Measurements from ENCODE around the gene XRN1. TPM values are rescaled to one million over a fixed set of nuclear protein-coding genes. Genes with fewer than 3 reads are reported as not detected.

The XRN1 gene
- total RNA-seq, 1 experiment from 2014 or later = 16.5 TPM

DNA sequence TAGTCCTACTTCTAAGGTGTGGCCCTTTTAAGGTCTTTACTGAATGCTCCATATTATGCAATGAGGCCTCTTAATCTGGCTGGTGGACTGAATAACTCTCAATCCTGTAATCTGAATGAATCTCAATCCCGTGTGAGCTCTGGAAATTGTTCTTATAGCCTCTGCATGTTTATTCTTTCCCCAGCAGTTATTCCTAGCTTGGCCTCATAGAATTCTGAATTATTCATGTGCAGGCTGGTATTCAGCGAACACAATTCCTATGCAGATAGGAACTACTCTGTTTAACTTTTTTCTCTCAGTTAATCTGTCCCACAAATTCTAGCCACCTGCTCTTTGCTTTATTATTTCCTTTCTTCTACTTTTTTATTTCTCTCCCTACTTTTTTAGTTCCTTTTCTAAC lies 44.3 kb upstream of the XRN1 start:
- Histone ChIP-seq H3K36me3 (ENCODE audit: low read depth, low read length) (peaks cover 26% of the 10 kb centered on the region; the same call in 1 of the 2 replicates), H3K4me3 (ENCODE audit: low read length) (no peak overlapping the region), H3K27me3 (ENCODE audit: low read length) (no peaks in the 10 kb centered on the region), H3K9ac (ENCODE audit: low read length) (no peak overlapping the region), H3K9me3 (ENCODE audit: low read length) (no peaks in the 10 kb centered on the region), H3K4me1 (ENCODE audit: insufficient read depth, low read length) (peaks cover 29% of the 10 kb centered on the region), H2AFZ (ENCODE audit: low read length) (no peak overlapping the region), H3K79me2 (ENCODE audit: low read length) (no peaks in the 10 kb centered on the region), H3K9me2 (replicated peaks; ENCODE audit: low read length) (no peaks in the 10 kb centered on the region), H4K20me1 (ENCODE audit: low read length) (no peaks in the 10 kb centered on the region), H3K27ac (ENCODE audit: low read length) (no peak overlapping the region), H3K4me2 (ENCODE audit: low read length) (no peak overlapping the region), H3F3A (ENCODE audit: low read length, unreplicated experiment) (no peaks in the 10 kb centered on the region)
- POLR2A ChIA-PET (ENCODE audit: unreplicated experiment) = no interaction called here
- ATAC-seq (no peak), DNase-seq (no peak)
- no TSS peak for BruUV-seq (replicated peaks)
- intact Hi-C loops (cut with micrococcal nuclease) = no loop called here
- CTCF ChIA-PET = no interaction called here
- no peak for TF ChIP-seq EZH2phosphoT487 (IDR thresholded peaks at IDR 0.05; ENCODE audit: borderline replicate concordance, low read length)
- TF ChIP-seq CTCF (conservative IDR thresholded peaks at IDR 0.05; ENCODE audit: low read depth, low read length) = no peak
- no peak for TF ChIP-seq EZH2 (IDR thresholded peaks at IDR 0.05; ENCODE audit: low read length, unreplicated experiment)

DNA sequence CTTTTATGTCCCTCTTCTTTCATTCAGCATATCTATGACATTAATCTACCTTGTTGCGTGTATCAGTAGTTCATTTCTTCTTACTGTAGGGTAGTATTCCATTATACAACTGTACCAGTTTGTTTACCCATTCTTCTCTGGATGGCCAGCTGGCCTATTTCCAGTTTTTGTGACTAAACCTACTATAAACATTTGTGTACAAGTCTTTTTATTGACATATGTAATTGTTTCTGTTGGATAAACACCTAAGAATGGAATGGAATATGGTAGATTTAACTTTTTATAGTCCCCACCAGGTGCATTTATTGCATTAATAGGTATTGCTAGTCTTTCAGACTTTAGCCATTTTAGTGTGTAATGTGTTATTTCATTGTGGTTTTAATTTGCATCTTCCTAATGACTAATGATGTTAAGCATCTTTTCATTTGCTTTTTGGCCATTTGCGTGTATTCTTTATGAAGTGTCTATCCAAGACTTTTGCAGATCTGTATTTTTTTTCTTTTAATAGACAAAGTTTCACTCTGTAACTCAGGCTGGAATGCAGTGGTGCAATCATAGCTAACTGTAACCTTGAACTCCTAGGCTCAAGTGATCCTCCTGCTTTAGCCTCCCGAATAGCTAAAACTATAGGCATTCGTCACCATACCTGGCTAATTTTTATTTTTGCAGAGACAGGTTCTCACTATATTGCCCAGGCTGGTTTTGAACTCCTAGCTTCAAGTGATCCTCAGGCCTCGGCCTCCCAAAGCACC lies 41.9 kb upstream of the XRN1 start:
- no TSS peak for BruUV-seq (replicated peaks)
- Histone ChIP-seq H3K9me3 (ENCODE audit: low read length) (no peaks in the 10 kb centered on the region), H3K9me2 (replicated peaks; ENCODE audit: low read length) (no peaks in the 10 kb centered on the region), H3K4me1 (ENCODE audit: insufficient read depth, low read length) (peaks cover 27% of the 10 kb centered on the region), H3F3A (ENCODE audit: low read length, unreplicated experiment) (no peaks in the 10 kb centered on the region), H4K20me1 (ENCODE audit: low read length) (no peaks in the 10 kb centered on the region), H3K36me3 (ENCODE audit: low read depth, low read length) (peaks cover 26% of the 10 kb centered on the region; the same call in 1 of the 2 replicates), H2AFZ (ENCODE audit: low read length) (no peak overlapping the region), H3K4me2 (ENCODE audit: low read length) (peak overlapping the region; percentile 11; the same call in 1 of the 2 replicates), H3K27ac (ENCODE audit: low read length) (peak overlapping the region; percentile 84), H3K4me3 (ENCODE audit: low read length) (no peak overlapping the region), H3K27me3 (ENCODE audit: low read length) (no peaks in the 10 kb centered on the region), H3K9ac (ENCODE audit: low read length) (no peak overlapping the region; the same call in 1 of the 2 replicates), H3K79me2 (ENCODE audit: low read length) (no peaks in the 10 kb centered on the region)
- intact Hi-C loops (cut with micrococcal nuclease) = no loop called here
- POLR2A ChIA-PET (ENCODE audit: unreplicated experiment) = no interaction called here
- CTCF ChIA-PET = interaction anchor here (0.5 kb wide), 1 partner anchor 505 kb away, joined by 4 read pairs; no protein-coding TSS in a partner anchor
- TF ChIP-seq CTCF (conservative IDR thresholded peaks at IDR 0.05; ENCODE audit: low read depth, low read length) (no peak), EZH2phosphoT487 (IDR thresholded peaks at IDR 0.05; ENCODE audit: borderline replicate concordance, low read length) (no peak), EZH2 (IDR thresholded peaks at IDR 0.05; ENCODE audit: low read length, unreplicated experiment) (no peak)
- DNase-seq = peak; percentile 92
- ATAC-seq = peak; percentile 88

DNA sequence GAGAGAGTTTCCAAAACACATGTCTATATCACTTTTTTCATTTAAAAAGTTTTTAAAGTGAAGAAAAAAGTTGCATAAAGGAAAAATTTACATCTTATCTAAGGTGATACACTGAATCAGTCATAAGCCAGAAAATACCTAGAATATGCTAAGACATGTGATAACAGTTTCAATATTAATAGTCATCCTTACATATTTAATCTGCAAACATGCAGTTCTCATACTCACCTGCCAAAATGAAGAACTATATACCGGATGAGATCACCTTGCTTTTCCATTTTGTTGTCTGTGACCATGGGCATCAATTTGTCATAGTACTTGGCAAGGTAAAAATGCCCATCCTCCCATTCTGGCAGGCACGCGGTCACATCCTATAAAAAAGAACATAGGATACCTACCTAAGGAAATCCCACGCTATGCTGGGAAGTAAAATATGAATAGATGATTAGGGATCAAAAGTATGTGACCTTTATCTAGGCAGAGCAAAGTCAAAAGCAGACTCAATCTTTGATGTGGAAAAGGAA lies 37.1 kb upstream of the XRN1 start:
- DNase-seq (peak; percentile 59), ATAC-seq (no peak)
- H3K4me2 ChIP-seq (ENCODE audit: low read length) = no peak overlapping the region
- no peaks in the 10 kb centered on the region for H3F3A ChIP-seq (ENCODE audit: low read length, unreplicated experiment)
- H3K4me3 ChIP-seq (ENCODE audit: low read length) = no peak overlapping the region
- H3K9ac ChIP-seq (ENCODE audit: low read length) = no peak overlapping the region
- peak overlapping the region; percentile 76 for H3K27ac ChIP-seq (ENCODE audit: low read length)
- peaks cover 23% of the 10 kb centered on the region for H3K36me3 ChIP-seq (ENCODE audit: low read depth, low read length)
- no peaks in the 10 kb centered on the region for H3K79me2 ChIP-seq (ENCODE audit: low read length)
- H3K9me2 ChIP-seq (replicated peaks; ENCODE audit: low read length) = no peaks in the 10 kb centered on the region
- H3K4me1 ChIP-seq (ENCODE audit: insufficient read depth, low read length) = peaks cover 31% of the 10 kb centered on the region
- H3K9me3 ChIP-seq (ENCODE audit: low read length) = no peaks in the 10 kb centered on the region
- intact Hi-C loops (cut with micrococcal nuclease) = no loop called here
- CTCF ChIA-PET = no interaction called here
- no peaks in the 10 kb centered on the region for H4K20me1 ChIP-seq (ENCODE audit: low read length)
- TF ChIP-seq EZH2phosphoT487 (IDR thresholded peaks at IDR 0.05; ENCODE audit: borderline replicate concordance, low read length) = no peak
- TF ChIP-seq EZH2 (IDR thresholded peaks at IDR 0.05; ENCODE audit: low read length, unreplicated experiment) = no peak
- no peaks in the 10 kb centered on the region for H3K27me3 ChIP-seq (ENCODE audit: low read length)
- no TSS peak for BruUV-seq (replicated peaks)
- POLR2A ChIA-PET (ENCODE audit: unreplicated experiment) = no interaction called here
- H2AFZ ChIP-seq (ENCODE audit: low read length) = no peak overlapping the region

Data from PC-3 (cell line).